AG08396 (cell line): ENCODE measurements around the gene DHRS3.
A peak's percentile ranks its signal among the peaks of the same experiment; 100 is the strongest.

Source experiments
- DNase-seq: peaks from one replicate; pipeline ENCODE4 v3.0.0; 2012; ENCODE audit warnings: low spot score, mixed read lengths

DHRS3 gene

DNA sequence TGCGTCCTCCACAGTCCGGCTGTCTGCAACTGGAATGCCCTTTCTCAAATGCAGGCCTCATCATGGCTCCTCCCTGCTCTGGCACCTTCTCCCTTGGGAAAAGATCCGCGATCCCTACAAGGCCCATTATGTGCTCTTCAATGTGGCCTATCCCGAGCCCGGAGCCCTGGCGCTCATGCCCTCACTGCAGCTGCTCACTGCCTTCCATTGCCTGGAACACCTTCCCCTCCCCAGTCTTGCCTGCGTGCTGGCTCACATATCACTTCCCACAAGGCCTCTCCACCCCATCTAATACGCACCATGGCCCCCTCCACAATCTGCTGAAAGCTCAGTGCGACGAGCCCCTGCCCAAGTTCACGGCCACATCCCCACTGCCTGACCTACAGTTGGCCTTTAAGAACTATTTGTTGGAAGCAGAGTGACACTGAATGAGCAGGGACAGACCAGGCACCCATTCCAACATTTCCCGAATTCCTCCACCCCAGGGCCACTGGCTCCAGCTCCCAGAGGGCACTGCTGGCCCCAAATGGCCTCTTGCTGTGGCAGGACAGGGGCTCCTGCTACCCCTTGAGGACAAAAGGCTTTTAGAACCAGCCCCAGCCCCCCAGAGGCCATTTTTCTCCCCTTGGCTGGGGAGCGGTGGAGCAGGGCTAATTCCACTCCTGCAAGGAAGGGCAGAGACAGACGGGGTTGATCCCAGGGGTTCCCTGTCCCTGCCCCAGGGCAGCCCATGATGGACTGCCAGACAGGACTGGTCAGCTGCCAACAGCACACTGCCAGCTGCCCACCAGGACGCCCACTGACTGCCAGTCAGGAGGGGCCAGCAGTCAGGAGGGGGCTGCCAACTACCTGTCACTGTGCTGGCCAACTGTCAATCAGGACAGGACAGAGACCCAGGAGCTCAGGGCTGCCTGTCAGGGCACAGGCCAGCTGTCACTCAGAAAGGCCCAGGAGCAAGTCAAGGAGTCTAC, 64.8 kb downstream of the DHRS3 start:
- no peak for DNase-seq

DNA sequence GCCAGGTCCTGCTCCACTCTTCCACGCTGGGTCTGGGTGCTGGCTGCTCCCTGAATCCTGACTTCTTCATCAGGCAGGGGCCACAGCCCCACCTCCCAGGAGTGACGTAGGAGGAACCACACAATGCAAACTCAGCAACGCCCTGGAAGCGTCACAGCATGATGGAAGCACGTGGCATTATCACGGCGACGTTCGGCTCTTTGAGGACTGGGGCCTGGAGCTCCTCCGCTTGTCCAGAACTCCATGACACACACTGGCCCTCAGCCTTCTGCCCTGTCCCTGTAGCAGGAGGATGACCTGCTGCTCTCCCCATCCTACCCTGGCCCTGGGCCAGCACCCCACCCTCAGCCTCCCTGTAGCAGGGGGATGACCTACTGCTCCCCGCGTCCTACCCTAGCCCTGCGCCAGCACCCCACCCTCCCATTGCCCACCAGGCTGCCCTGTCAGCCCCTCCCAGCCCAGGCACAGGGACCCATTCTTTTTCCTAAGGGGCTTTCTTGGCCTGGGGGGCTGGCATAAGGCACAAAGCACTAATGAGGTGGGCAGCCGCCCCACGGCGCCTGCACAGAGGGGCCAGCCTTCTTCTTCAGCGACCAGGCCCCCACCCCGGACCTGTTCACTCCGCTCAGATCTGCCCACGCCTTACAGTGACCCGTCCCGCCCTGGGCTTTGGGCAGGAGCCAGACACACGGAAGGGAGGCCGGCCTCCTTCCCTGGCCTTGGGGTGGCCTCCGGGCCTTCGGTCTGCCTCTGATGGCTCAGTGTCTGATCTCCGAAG, 65.7 kb downstream of the DHRS3 start:
- DNase-seq: no peak

DNA sequence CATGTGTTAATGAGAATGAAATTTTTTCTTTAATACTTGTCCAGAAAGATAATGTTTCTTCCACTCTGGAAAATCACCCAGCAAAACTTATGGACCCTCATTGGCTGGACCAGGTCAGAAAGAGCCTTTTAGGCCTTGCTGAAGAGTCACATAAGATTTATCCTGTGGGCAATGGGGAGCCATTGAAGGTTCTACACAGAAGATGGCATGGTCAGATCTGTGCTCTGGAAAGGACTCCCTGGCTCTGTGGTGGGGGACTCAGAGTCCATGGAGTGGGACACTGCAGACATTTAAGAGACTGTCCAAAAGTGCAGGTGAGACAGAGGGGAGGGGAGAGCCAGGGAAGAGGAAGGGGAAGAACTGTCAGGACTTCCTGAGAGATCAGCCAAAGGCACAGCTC, 66.4 kb downstream of the DHRS3 start:
- no peak for DNase-seq

DNA sequence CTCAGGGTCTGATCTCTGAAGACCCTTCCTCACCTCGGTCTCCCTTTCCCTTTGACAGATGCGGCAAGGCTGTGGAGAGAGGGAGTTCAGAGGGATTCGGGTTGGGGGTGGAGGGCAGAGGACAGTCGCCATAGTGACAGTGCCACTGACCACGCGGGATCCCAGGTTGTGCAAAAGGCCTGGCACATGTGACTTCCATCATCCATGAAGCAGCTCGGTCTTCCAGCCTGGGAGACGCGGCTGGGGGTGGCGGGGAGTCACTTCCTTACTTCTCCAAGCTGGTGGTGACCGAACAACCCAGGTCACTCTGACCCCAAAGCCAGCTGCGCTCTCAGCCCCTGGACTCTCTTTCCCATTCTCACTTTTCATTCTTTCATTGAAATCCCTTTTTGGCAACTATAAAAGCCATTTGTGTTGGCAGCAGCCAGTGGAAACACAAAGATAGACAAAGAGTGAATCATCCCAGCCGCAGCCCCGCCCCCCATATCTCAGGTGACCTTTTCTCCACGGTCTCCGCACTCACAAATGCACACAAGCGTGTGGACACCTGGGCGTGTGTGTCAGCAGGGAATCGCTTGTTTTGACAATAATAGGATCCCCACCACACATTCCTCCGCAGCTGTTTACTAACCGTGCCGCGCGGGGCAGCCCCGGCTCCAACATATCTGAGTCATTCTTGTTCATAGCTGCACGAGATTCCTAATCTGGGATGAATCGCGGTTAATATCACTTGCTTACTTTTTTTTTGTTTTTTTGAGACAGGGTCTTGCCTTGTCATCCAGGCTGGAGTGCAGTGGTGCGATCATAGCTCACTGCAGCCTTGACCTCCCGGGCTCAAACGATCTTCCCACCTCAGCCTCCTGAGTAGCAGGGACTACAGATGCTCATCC, 68.3 kb downstream of the DHRS3 start:
- DNase-seq: peak; percentile 88

DNA sequence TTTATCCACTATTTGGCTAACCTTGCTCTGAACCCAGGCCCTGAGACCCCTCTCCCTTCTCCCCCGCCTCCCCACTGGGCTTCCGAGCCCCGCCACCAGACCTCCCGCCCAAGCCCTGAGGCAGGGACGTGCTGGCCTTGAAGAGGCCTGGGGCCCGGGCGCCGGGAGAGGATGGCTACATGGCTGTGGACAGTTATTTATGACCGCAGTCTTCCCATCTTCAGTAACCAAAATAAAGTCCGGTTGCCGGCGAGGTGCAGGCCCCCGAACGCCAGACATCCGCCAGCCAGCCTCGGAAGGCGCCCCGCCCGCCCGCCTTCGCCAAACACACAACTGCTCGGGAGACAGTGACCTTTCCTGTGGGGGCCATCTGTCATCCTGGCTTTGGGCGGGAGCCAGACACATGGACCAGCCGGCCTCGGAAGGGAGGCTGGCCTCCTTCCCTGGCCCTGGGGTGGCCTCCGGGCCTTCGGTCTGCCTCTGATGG, 69.0 kb downstream of the DHRS3 start:
- DNase-seq: no peak

DNA sequence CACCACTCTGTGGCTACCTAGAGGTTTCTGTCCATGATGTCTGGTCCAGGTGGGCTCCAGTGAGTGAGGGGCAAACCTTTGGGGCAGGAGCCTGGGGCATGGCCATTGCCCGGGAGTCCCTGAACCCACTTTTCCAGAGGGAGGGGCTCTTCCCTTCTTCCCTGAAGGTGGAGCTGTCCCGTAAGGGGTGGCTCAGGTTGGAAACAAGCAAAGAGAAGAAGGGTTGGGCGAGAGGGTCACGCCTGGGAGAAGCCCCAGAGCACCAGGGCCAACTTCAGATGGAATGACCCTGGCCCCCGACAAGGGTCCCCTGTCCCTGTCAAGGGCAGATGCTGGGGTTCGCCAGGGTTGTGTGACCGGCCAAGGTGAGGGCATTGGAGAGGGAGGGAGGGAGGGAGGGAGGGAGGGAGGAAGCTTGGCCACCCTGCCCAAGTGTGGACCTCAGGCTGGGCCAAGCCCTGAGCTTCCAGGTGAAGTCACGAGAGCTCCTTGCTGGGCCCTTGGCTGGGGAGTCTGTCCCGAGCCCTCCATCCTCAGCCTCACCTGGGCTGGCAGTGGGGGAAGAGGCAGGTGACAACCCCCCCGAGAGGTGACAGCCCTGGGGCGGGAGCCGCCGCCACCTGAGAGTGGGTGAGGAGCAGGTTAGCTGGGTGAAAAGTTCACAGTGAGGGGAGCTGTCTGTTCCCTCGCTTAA, 69.6 kb downstream of the DHRS3 start:
- no peak for DNase-seq

DNA sequence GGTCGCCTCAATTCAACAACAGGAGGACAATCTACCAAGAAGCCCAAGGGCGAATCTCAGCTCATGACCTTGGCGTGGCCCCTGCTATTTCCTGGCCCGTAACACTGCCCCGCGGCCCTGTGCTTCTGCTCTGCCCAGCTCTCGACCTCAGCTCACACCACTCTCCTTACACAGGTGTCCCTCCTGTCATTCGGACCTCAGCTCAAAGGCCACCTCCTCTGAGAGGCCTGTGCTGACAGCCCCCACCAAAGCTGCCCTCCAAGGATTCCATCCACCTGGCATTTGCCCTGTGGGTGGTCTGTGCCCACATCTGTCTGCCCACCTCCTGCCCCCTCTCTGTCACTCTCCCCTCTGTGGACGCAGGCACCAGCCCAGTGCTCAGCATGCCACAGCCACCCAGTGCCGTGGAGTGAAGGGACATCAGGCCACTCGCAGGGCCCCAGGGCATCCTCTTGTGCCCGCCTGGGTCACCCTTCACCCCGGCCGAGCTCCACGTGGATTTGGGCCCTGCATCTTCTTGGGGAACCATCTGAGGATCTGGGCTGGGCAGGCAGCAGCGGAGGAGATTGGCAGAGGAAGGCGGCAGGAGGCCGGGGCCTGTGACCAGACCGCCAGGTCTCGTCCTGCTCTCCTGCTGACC, 70.3 kb downstream of the DHRS3 start:
- DNase-seq: no peak

DNA sequence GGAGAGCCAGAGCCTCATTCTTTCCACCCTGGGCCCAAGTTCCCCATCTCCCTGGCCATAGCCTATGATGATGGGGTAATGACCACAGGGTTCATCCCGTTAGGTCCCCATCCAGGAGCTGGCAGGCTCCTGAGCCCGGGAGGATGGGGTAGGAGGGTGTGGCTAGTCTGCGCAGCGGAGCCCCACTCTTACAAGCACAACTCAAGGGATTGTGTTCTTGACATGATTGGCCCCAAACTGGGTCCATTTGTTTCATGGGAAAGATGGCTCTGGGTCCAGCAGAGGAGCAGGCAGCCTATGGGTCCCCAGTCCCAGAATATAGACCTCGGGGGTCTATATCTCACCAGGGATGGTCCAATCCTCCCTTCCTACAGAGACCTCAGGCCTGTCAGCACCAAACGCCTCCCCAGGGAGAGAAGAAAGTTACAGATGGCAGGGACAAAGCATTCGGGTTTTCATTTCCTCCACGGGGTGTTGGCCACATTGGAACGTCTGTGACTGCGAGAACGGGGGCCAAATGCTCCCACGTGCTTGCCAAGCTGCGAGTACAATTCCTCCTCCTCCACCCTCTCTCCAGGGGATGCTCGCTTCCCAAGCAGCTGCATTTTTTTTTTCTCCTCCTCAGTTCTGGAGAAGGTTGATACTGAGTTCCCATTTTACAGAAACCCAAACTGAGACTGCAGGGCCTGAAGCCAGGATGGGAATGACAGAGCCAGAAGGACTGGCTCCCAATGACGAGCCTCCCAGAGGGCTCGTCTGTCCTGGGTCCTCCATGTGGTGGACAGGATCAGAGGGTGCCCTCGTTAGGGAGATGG, 71.0 kb downstream of the DHRS3 start:
- no peak for DNase-seq

DNA sequence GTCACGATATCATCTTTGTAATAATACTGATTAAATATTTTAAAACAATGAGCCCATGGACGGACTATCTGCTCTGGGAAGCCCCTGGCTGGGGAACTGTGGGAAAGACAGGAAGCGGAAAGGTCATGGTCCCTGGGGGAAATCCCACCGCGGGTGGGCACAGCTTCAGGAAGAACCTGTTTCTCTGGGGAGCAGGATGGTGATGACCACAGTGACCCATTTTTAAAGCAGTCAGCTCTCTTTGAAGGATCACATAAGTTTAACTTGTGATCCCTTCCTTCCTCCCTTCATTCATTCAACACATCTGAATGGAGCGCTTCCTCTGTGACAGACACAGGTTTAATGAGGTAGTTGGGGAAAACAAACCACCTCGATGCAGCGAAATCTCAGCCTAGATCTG, 73.0 kb downstream of the DHRS3 start:
- DNase-seq: no peak

DNA sequence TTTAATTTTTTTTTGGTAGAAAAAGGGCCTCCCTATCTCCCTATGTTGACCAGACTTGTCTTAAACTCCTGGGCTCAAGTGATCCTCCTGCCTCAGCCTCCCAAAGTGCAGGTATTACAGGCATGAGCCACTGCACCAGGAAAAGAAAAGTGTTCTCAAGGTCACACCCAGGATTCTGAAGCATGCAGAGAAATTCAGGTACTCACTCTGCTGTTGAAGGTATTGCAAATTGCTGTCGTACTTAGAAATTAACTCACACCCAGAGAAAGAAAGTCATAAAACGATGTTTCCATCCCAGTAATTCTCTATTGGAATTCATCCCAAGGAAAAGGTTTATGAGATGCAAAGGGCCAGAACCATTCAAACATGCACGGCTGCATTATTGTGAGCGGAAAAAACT, 73.7 kb downstream of the DHRS3 start:
- no peak for DNase-seq

DNA sequence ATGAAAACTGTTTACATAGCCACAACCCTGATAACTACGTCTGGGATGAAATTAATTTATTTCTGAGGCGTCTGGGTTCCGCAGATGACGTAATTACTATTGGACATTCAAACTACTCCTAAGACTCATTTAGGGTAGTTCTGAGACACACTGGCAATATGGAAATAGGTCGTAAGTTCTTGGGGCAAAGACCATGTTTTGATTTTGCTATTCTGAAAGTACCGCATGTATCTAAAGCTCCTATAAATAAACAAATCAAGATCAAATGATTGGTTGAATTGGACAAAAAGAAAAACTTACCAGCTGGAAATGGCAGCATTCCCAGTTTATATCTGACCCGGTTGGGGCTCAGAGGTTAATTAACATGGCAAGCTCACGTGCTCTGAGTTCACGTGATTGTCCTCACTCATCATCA, 74.3 kb downstream of the DHRS3 start:
- DNase-seq: no peak

DNA sequence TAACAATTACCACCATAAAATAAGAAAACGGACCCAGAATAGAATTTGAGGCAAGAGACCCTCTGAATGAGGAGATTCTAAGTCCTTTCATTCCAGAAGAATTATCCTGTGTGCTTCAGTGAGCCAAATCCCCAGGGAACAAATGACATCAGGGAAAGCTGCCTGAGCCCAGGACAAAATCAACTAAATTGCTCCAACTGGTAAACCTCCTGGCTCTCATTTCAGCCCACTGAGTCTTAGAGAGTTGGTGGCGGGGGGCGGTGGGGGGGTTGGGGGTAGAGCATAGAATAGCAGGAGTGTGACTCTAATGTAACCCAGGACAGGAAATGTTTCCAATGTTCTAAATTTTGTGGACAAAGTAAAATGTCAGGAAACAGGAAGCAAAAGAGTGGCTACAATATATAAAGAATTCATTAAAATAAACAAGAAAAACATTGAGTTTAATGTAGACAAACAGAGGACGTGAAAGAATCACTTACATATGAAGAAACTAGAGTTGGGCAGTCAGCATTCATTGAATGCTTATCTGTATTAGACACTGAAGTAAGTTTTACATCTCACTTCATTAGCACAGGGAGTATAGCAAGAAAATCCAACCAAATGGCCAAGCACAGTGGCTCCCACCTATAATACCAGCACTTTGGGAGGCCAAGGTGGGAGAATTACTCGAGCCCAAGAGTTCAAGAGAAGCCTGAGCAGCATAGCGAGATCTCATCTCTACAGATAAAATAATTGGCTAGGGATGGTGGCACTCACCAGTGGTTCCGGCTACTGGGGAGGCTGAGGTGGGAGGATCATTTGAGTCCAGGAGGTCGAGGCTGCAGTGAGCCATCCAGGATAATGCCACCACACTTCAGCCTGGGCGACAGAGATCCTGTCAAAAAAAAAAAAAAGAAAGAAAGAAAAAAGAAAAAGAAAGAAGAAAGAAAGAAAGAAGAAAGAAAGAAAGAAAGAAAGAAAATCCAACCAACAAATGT, 75.1 kb downstream of the DHRS3 start:
- no peak for DNase-seq

DNA sequence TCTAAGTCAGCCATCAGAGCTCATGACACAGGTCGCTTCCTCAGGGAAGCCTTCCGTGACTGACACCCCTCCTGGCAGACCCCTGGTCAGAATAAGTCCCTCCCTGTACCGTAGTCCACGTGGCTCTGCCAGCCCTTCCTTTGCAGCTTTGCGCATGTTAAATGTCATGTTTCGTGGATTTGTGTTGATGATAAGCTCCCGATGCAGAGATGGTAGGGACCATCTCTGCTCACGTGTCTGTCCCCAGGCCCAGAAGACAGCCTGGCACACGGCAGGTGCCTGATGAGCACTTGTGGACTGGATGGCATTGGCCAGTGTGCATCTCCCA, 75.9 kb downstream of the DHRS3 start:
- no peak for DNase-seq

DNA sequence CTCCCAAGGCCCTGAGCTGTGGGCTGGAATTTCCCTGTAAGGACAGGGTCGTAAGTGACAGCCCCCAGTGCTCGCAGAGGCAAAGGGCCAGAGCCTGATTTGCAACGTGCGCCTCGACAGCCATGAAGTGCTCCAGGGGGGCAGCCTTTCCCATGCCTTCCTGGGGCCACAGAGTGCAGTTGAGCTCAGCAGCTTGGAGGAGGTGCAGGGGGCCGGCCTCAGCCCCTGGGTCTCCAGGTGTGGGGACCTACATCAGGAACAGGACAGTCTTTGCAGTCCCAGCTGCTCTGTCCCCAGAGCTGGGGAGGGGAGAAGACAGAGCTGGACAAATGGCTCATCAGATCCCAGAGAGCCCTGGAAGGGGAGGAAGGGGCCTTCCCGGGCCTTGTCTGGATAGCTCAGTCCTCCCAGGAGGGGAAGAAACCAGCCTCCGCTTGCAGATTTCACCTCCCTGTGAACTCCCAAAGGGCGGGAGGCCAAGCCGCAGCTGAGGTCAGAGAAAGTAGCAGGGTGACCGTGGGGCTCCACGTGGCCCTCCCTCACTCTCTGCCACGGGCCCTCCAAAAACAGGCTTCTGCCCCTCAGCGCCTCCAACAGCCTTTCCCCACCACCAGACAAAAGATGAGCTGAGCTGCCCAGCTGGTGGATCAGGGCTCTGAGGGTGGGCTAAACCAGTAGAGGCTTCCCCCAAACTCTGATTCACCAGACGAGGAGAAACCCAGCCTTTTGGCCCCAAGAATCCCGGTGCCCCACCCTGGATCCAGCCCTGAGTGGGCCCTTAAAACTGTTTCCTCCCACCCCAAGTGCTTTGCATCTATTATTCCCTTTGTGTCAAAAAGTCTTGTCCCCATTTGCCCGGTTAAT, 76.5 kb downstream of the DHRS3 start:
- peak; percentile 63 for DNase-seq

DNA sequence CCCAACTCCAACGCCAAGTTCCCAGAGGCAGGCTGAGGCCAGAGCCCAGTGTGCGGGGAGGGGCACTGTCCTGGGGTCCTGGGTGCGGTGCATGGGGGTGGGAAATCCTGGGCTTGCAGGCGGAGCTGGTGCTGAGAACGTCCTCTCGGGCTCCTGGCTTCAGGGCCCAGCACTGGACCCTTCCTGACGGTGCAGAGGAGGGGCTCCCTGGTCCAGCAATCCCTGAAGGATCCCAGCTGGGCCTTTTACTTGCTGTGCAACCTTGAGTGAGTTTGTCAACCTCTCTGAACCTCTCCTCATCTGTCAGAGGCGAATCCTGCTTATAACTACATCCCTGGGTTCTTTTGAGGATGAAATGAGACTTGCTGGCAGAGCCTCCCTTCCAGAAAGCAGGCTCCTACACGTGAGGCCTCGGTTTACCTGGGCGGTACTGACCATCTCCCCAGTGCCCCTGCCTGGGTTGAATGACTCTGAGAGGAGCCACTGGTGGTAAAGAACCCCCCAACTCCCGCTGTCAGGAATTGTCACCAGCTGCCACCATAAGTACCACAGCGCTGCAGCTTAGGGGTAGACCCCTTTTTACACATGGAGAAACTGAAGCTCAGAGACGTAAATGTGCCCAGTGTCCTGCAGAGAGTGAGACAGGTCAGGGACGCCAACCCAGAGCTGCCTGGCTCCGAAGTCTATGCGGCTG, 77.3 kb downstream of the DHRS3 start:
- DNase-seq: no peak

DNA sequence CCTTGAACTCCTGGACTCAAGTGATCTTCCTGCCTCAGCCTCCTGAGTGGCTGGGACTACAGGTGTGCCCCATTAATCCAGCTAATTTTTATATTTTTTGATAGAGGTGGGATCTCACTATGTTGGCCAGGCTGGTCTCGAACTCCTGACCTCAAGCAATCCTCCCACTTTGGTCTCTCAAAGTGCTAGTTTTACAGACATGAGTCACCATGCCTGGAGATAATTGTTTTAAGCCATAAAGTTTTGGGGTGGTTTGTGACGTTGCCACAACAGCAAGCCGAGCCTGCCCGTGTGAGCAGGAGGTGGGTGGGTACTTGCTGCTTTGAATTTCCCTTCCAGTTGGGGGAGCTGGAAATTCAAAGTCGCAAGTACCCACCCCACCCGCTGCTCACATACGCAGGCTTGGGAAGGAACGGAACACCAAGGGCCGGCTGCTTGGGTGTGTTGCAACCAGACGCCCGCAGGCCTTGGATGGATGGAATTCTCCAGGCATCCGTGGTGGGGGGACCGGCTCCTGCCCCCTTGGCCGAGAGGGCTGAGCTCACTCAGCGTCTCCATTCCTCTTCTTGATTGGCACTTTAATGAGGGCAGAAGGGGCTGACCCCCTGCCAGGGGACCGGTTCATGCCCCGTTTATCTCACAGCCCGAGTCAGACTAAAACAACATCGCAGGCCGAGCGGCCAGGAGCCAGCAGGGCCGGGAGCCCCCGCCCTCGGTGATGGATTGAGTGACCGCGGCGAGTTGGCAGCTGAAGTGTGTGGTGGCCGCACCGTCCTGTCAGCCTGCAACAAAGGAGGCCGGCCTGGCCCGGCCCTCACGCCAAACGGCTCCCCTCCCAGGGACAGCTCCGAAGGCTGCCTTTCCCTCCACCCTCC, 78.1 kb downstream of the DHRS3 start:
- peak; percentile 86 for DNase-seq
